ENCODE measurements around the gene JARID2. TPM values are rescaled to one million over a fixed set of nuclear protein-coding genes. Genes with fewer than 3 reads are reported as not detected.
A peak's percentile ranks its signal among the peaks of the same experiment; 100 is the strongest.

JARID2 gene
- total and polyA plus RNA-seq, 2 of the 8 experiments (the other 6 are each of a cell fraction or from before 2014, with no cell fraction given), result 60.1 to 239 TPM

DNA sequence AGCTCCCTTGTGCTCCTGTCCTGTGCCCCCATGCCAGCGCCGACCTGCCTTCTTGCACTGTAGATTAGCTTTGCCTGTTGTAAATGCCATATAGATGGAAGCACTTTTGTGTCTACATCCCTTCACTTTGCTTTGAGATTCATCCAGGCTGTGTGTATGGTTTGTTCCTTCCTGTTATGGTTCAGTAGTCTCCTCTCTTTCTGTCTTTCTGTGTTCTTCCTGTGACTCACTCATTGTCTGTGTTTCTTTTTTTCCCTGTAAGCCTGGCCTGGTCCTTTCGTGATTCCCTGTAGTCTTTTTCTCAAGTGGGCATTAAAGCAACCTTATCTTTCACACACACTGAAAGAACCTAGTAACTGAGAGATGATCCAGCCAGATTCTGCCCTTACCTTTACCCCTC, 66.6 kb downstream of the JARID2 start:
- 92% methylated on average over 3 of the region's 3 CpGs; no CpG with 5 or more reads in 1 of the 2 experiments for WGBS, 2 experiments (ENCODE audit: extremely low coverage in 1 of 2, insufficient coverage in 1 of 2, insufficient read length in 1 of 2, insufficient replicate concordance in 2 of 2, low coverage in 1 of 2, low lambda C conversion rate in 2 of 2, missing lambda C conversion rate in 1 of 2)
- Histone ChIP-seq H3K23ac (ENCODE audit: insufficient read length) (no peak overlapping the region), H2BK20ac (ENCODE audit: low read length) (no peak overlapping the region), H3K4me3 (ENCODE audit: extremely low read depth in 1 of 4, insufficient read depth in 2 of 4, low read depth in 3 of 4, low read length in 4 of 4) (no peak overlapping the region), H3K9me3 (ENCODE audit: insufficient read depth in 2 of 2, low read depth in 1 of 2, low read length in 1 of 2) (no peaks in the 10 kb centered on the region), H3K14ac (ENCODE audit: insufficient read length) (no peak overlapping the region), H3K79me1 (ENCODE audit: low read depth, low read length) (peaks cover 5% of the 10 kb centered on the region), H3K56ac (replicated peaks; ENCODE audit: insufficient read length, low read depth, low read length) (no peak overlapping the region), H3K27me3 (replicated peaks in 1 of 4; ENCODE audit: control insufficient read depth in 3 of 4, extremely low read depth in 1 of 4, insufficient read depth in 3 of 4, low read length in 3 of 4) (no peaks in the 10 kb centered on the region), H2BK12ac (ENCODE audit: low read depth, low read length) (no peak overlapping the region), H2BK5ac (ENCODE audit: low read depth, low read length) (no peak overlapping the region), H3K27ac (ENCODE audit: low read depth, low read length) (no peak overlapping the region), H3K9ac (replicated peaks in 1 of 4; ENCODE audit: extremely low read depth in 1 of 4, low read depth in 3 of 4, low read length in 3 of 4) (no peak overlapping the region), H3K4ac (replicated peaks; ENCODE audit: insufficient read length, low read depth, low read length) (no peak overlapping the region), H3K18ac (ENCODE audit: extremely low read depth, low read length) (no peak overlapping the region), H4K91ac (replicated peaks; ENCODE audit: insufficient read length, low read length) (no peak overlapping the region), H2BK15ac (ENCODE audit: low read length) (no peak overlapping the region), H2BK120ac (replicated peaks; ENCODE audit: low read depth, low read length) (no peak overlapping the region), H3K4me2 (ENCODE audit: insufficient read depth in 1 of 2, low read depth in 2 of 2, low read length in 2 of 2) (peak overlapping the region in 1 of 2 experiments; percentile 7; a peak in 1 of 4 replicates), H3K79me2 (ENCODE audit: control insufficient read depth in 1 of 2, insufficient read depth in 2 of 2, low read length in 2 of 2) (peaks cover 94 to 100% of the 10 kb centered on the region in 2 experiments), H4K8ac (ENCODE audit: extremely low read depth, insufficient read depth, low read length) (no peak overlapping the region), H4K5ac (ENCODE audit: insufficient read length, low read depth, low read length) (no peak overlapping the region), H3K4me1 (replicated peaks in 1 of 4; ENCODE audit: control insufficient read depth in 3 of 4, insufficient read depth in 4 of 4, low read length in 3 of 4) (peaks cover 12 to 28% (median 22%) of the 10 kb centered on the region in 4 experiments), H3K36me3 (ENCODE audit: control insufficient read depth in 2 of 4, insufficient read depth in 4 of 4, low read length in 3 of 4) (peaks cover 0 to 4% (median 0%) of the 10 kb centered on the region in 4 experiments; a peak in 1 of 8 replicates), H2AK5ac (ENCODE audit: low read depth, low read length) (no peak overlapping the region), H3K23me2 (ENCODE audit: low read depth, low read length) (no peaks in the 10 kb centered on the region), H2AFZ (ENCODE audit: low read length) (no peak overlapping the region), H4K20me1 (replicated peaks in 1 of 2; ENCODE audit: control insufficient read depth in 1 of 2, insufficient read depth in 2 of 2, low read length in 2 of 2) (peaks cover 63 to 77% of the 10 kb centered on the region in 2 experiments)
- ChIA-PET POLR2A (ENCODE audit: partially characterized antibody) (interaction anchor here (1.0 to 1.6 kb wide), 2 partner anchors 9 to 30 kb away, joined by 3 to 4 read pairs; no protein-coding TSS in a partner anchor), CTCF (ENCODE audit: partially characterized antibody) (interaction anchor here (0.7 to 0.9 kb wide), 2 partner anchors 8 to 203 kb away, joined by 3 to 4 read pairs; no protein-coding TSS in a partner anchor)
- FAIRE-seq (no peak), DNase-seq (ENCODE audit: low read depth in 1 of 2, low spot score in 2 of 2) (no peak)
